Measurements from ENCODE around the gene SMIM27. TPM values are rescaled to one million over a fixed set of nuclear protein-coding genes. Genes with fewer than 3 reads are reported as not detected.

Gene SMIM27
- total and polyA plus RNA-seq, 2 of the 13 experiments (the other 11 are each of a cell fraction or from before 2014, with no cell fraction given): 17.9 to 19.0 TPM

GRCh38 chr9:32526041-32526706 lies 26.0 kb upstream of the SMIM27 start, which contains the start of gene RIGI (continued):
- no peak for TF ChIP-seq ZNF235 (CRISPR knock-in tag; IDR thresholded peaks at IDR 0.05; ENCODE audit: borderline replicate concordance)
- TF ChIP-seq TOPORS (CRISPR knock-in tag; IDR thresholded peaks at IDR 0.05): no peak
- TF ChIP-seq ZNF572 (CRISPR knock-in tag; IDR thresholded peaks at IDR 0.05): 0 out of 2 replicates have a peak, but pooled peaks have one; percentile 31
- TF ChIP-seq PITX1 (CRISPR knock-in tag; IDR thresholded peaks at IDR 0.05): 0 out of 2 replicates have a peak, but pooled peaks have one; percentile 34
- no peak for TF ChIP-seq SKIL (CRISPR knock-in tag; IDR thresholded peaks at IDR 0.05; ENCODE audit: borderline replicate concordance)
- TF ChIP-seq NR2F1 (CRISPR knock-in tag; IDR thresholded peaks at IDR 0.05): no peak
- TF ChIP-seq SALL1 (CRISPR knock-in tag; IDR thresholded peaks at IDR 0.05): peak; percentile 68
- TF ChIP-seq FUBP1 (CRISPR knock-in tag; IDR thresholded peaks at IDR 0.05; ENCODE audit: borderline replicate concordance): no peak
- TF ChIP-seq CC2D1A (CRISPR knock-in tag; IDR thresholded peaks at IDR 0.05): no peak
- TF ChIP-seq ZNF878 (CRISPR knock-in tag; IDR thresholded peaks at IDR 0.05): no peak
- peak; percentile 50; the same call in 1 of the 2 replicates for TF ChIP-seq ZNF280B (CRISPR knock-in tag; IDR thresholded peaks at IDR 0.05; ENCODE audit: borderline replicate concordance)
- TF ChIP-seq ZNF256 (CRISPR knock-in tag; conservative IDR thresholded peaks at IDR 0.05): no peak
- peak; percentile 47; the same call in 1 of the 2 replicates for TF ChIP-seq ZNF225 (CRISPR knock-in tag; IDR thresholded peaks at IDR 0.05)
- no peak for TF ChIP-seq ZNF101 (CRISPR knock-in tag; IDR thresholded peaks at IDR 0.05; ENCODE audit: borderline replicate concordance, low read depth)
- no peak for TF ChIP-seq ZNF33B (CRISPR knock-in tag; IDR thresholded peaks at IDR 0.05)
- no peak for TF ChIP-seq DZIP1 (CRISPR knock-in tag; IDR thresholded peaks at IDR 0.05)
- no peak for TF ChIP-seq ZNF850 (CRISPR knock-in tag; conservative IDR thresholded peaks at IDR 0.05)
- TF ChIP-seq HES4 (CRISPR knock-in tag; IDR thresholded peaks at IDR 0.05; ENCODE audit: borderline replicate concordance): no peak
- TF ChIP-seq NCOR1 (IDR thresholded peaks at IDR 0.05; ENCODE audit: borderline replicate concordance, low read length): peak; percentile 71; the same call in 1 of the 2 replicates
- TF ChIP-seq HDAC2 (CRISPR knock-in tag; IDR thresholded peaks at IDR 0.05): peak; percentile 58

Data from HepG2 (cell line).